ENCODE results near the gene SYT7.

DNA sequence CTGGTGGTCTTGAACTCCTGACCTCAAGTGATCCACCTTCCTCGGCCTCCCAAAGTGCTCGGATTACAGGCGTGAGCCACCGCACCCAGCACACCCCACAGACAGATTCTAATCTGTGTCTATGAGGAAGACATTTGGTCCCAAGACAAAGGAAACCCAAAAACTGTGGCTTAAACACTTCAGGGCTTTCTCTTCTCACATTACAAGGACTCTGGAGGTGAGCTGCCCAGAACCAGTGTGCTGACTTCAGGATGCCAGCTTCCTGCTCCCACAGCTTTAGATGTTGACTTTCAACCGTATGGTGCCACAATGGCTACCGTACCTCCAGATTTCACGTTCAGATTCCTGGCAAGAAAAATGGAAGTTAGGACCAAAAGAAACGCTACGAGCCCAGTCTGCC lies 32.2 kb upstream of the SYT7 start:
- TF ChIP-seq POLR2A (IDR thresholded peaks at IDR 0.05; ENCODE audit: low read depth, low read length), result no peak
- TF ChIP-seq POLR2AphosphoS5 (IDR thresholded peaks at IDR 0.05; ENCODE audit: low read depth, low read length), result no peak
- TF ChIP-seq POU2F2 (IDR thresholded peaks at IDR 0.05; ENCODE audit: low read depth, low read length), result no peak
- TF ChIP-seq TAF1 (IDR thresholded peaks at IDR 0.05; ENCODE audit: low read depth, low read length), result no peak
- no peak for TF ChIP-seq SPI1 (IDR thresholded peaks at IDR 0.05; ENCODE audit: low read depth, low read length)
- no peak for TF ChIP-seq PAX5 (IDR thresholded peaks at IDR 0.05; ENCODE audit: insufficient read depth, low read length, severe bottlenecking)

Data from GM12891 (cell line).